MCF 10A (cell line): ENCODE data around the gene SIRPB2. TPM values are rescaled to one million over a fixed set of nuclear protein-coding genes. Genes with fewer than 3 reads are reported as not detected.

Experiments used
- BruUV-seq: library from RNA; stranded (reverse); fragments of 400-500 nt; replicated peaks from 2 replicates; lab custom pipeline; 2021; lab: Mats Ljungman, UMichigan
- CTCF ChIA-PET: fragments of 300-600 bp; sonication (Branson Sonifier 250); formaldehyde crosslinking; extraction: SDS; loops from one replicate; lab custom pipeline; 2021; ENCODE audit warnings: antibody characterized with exemption, inconsistent platforms; lab: Yijun Ruan, JAX
- POLR2A ChIA-PET: fragments of 300-600, 350-650 bp; sonication (Branson Sonifier 250); formaldehyde crosslinking; extraction: SDS; loops from one replicate; lab custom pipeline; 2020; ENCODE audit warnings: antibody characterized with exemption, inconsistent platforms; lab: Yijun Ruan, JAX
- DNase-seq: peaks from one replicate; pipeline ENCODE4 v3.0.0-alpha.2; 2018; ENCODE audit not compliant: unreplicated experiment
- H3K27ac Mint-ChIP-seq: one replicate; pipeline ENCODE4 v1.8.0; 2022; ENCODE audit warnings: mild to moderate bottlenecking, low read depth, mixed read lengths; ENCODE audit not compliant: unreplicated experiment
- H3K27me3 Mint-ChIP-seq: one replicate; pipeline ENCODE4 v1.8.0; 2022; ENCODE audit warnings: mixed read lengths; ENCODE audit not compliant: insufficient read depth, unreplicated experiment
- H3K36me3 Mint-ChIP-seq: one replicate; pipeline ENCODE4 v1.8.0; 2022; ENCODE audit warnings: mild to moderate bottlenecking, moderate library complexity, mixed read lengths; ENCODE audit not compliant: insufficient read depth, unreplicated experiment
- H3K4me1 Mint-ChIP-seq: one replicate; pipeline ENCODE4 v1.8.0; 2022; ENCODE audit warnings: mixed read lengths; ENCODE audit not compliant: insufficient read depth, unreplicated experiment
- H3K4me3 Mint-ChIP-seq: one replicate; pipeline ENCODE4 v1.8.0; 2022; ENCODE audit warnings: mild to moderate bottlenecking, moderate library complexity, mixed read lengths; ENCODE audit not compliant: unreplicated experiment
- H3K9me3 Mint-ChIP-seq: one replicate; pipeline ENCODE4 v1.8.0; 2022; ENCODE audit warnings: mixed read lengths; ENCODE audit not compliant: unreplicated experiment
- CTCF ChIP-seq: fragments of 200-600 bp; IDR thresholded peaks from one replicate; pipeline ENCODE4 v1.8.0; 2022; ENCODE audit warnings: antibody characterized with exemption, mild to moderate bottlenecking; ENCODE audit not compliant: unreplicated experiment
- intact Hi-C: fragments of 100-400 bp; cut with micrococcal nuclease; formaldehyde crosslinking; loops from 2 replicates; pipeline ENCODE4 v1.14.1; 2022
- total RNA-seq: library from RNA; stranded (reverse); gene quantifications from 2 replicates; pipeline ENCODE4 v1.2.3, GENCODE V29; 2022

The SIRPB2 gene
- total RNA-seq, 1 experiment from 2014 or later: 1.8 TPM

GRCh38 chr20:1536893-1537730, 45.9 kb upstream of the SIRPB2 start:
- Mint-ChIP-seq H3K4me3 (no peak overlapping the region), H3K36me3 (no peaks in the 10 kb centered on the region), H3K27me3 (no peaks in the 10 kb centered on the region), H3K4me1 (no peaks in the 10 kb centered on the region), H3K27ac (peak overlapping the region; percentile 44), H3K9me3 (no peaks in the 10 kb centered on the region)
- no peak for DNase-seq
- TF ChIP-seq CTCF: no peak
- BruUV-seq: no TSS peak
- ChIA-PET POLR2A (no interaction called here), CTCF (interaction anchor here (1.6 to 2.7 kb wide), 2 partner anchors 33 to 197 kb away, joined by 3 to 10 read pairs; no protein-coding TSS in a partner anchor)
- intact Hi-C loops: no loop called here

- TF ChIP-seq CTCF: no peak
- intact Hi-C loops: no loop called here
- no peak for DNase-seq
- POLR2A ChIA-PET: no interaction called here
- H3K4me1 Mint-ChIP-seq: no peaks in the 10 kb centered on the region
- no peaks in the 10 kb centered on the region for H3K9me3 Mint-ChIP-seq
- BruUV-seq: no TSS peak
- no peaks in the 10 kb centered on the region for H3K27me3 Mint-ChIP-seq
- H3K36me3 Mint-ChIP-seq: no peaks in the 10 kb centered on the region
- no peak overlapping the region for H3K27ac Mint-ChIP-seq
- H3K4me3 Mint-ChIP-seq: no peak overlapping the region
- CTCF ChIA-PET: interaction anchor here (0.6 kb wide), 1 partner anchor 1717 kb away, joined by 4 read pairs; no protein-coding TSS in a partner anchor
Measured at GRCh38 chr20:1535420-1536175, 44.4 kb upstream of the SIRPB2 start.

GRCh38 chr20:1534526-1534925, 43.3 kb upstream of the SIRPB2 start:
- no peaks in the 10 kb centered on the region for H3K27me3 Mint-ChIP-seq
- intact Hi-C loops: no loop called here
- no peaks in the 10 kb centered on the region for H3K36me3 Mint-ChIP-seq
- ChIA-PET CTCF (interaction anchor here (0.7 to 1.1 kb wide), 4 partner anchors 26 to 199 kb away, joined by 3 to 5 read pairs (median 4); no protein-coding TSS in a partner anchor), POLR2A (interaction anchor here (0.8 kb wide), 1 partner anchor 10 kb away, joined by 7 read pairs; no protein-coding TSS in a partner anchor)
- H3K9me3 Mint-ChIP-seq: no peaks in the 10 kb centered on the region
- no peak for TF ChIP-seq CTCF
- no peaks in the 10 kb centered on the region for H3K4me1 Mint-ChIP-seq
- BruUV-seq: no TSS peak
- no peak overlapping the region for H3K27ac Mint-ChIP-seq
- no peak overlapping the region for H3K4me3 Mint-ChIP-seq
- no peak for DNase-seq

GRCh38 chr20:1533059-1533458, 41.8 kb upstream of the SIRPB2 start:
- Mint-ChIP-seq H3K27ac (no peak overlapping the region), H3K36me3 (no peaks in the 10 kb centered on the region), H3K27me3 (no peaks in the 10 kb centered on the region), H3K9me3 (peaks cover 7% of the 10 kb centered on the region), H3K4me3 (no peak overlapping the region), H3K4me1 (no peaks in the 10 kb centered on the region)
- TF ChIP-seq CTCF: peak; percentile 16
- POLR2A ChIA-PET: no interaction called here
- DNase-seq: peak; percentile 40
- CTCF ChIA-PET: interaction anchor here (0.6 to 1.8 kb wide), 7 partner anchors 13 to 991 kb away, joined by 3 to 6 read pairs (median 3); no protein-coding TSS in a partner anchor
- no TSS peak for BruUV-seq
- intact Hi-C loops: loop anchor here (1.0 kb wide), 1 partner anchor 201 kb away; no protein-coding TSS in a partner anchor
